BLaER1 (cell line): ENCODE measurements around the gene GARNL3.

ENCODE experiments used
- H3K27ac ChIP-seq: shearing (Covaris generic); formaldehyde crosslinking; 2 replicates; pipeline ENCODE4 v1.8.1; 2022
- H3K27me3 ChIP-seq: shearing (Covaris generic); formaldehyde crosslinking; 2 replicates; pipeline ENCODE4 v1.8.1; 2022
- H3K36me3 ChIP-seq: shearing (Covaris generic); formaldehyde crosslinking; 2 replicates; pipeline ENCODE4 v1.8.1; 2022
- H3K4me1 ChIP-seq: shearing (Covaris generic); formaldehyde crosslinking; 2 replicates; pipeline ENCODE4 v1.8.1; 2022
- H3K4me2 ChIP-seq: shearing (Covaris generic); formaldehyde crosslinking; 2 replicates; pipeline ENCODE4 v1.8.1; 2022
- H3K4me3 ChIP-seq: shearing (Covaris generic); formaldehyde crosslinking; 2 replicates; pipeline ENCODE4 v1.8.1; 2022
- H3K9ac ChIP-seq: shearing (Covaris generic); formaldehyde crosslinking; 2 replicates; pipeline ENCODE4 v1.8.1; 2022
- H3K9me3 ChIP-seq: shearing (Covaris generic); formaldehyde crosslinking; 2 replicates; pipeline ENCODE4 v1.8.1; 2022
- H4K20me1 ChIP-seq: shearing (Covaris generic); formaldehyde crosslinking; 2 replicates; pipeline ENCODE4 v1.8.1; 2022
- Cebpa-rat ChIP-seq: shearing (Covaris generic); IDR thresholded peaks from 2 replicates; pipeline ENCODE4 v1.8.1; 2022

Gene GARNL3

GRCh38 chr9:127318651-127319167, 54.1 kb downstream of the GARNL3 start:
- Histone ChIP-seq H3K9me3 (no peaks in the 10 kb centered on the region), H3K4me1 (no peaks in the 10 kb centered on the region), H4K20me1 (no peaks in the 10 kb centered on the region), H3K27me3 (no peaks in the 10 kb centered on the region), H3K36me3 (peaks cover 10% of the 10 kb centered on the region; the same call in 1 of the 2 replicates), H3K27ac (no peak overlapping the region), H3K4me2 (no peak overlapping the region), H3K4me3 (no peak overlapping the region), H3K9ac (no peak overlapping the region)
- TF ChIP-seq Cebpa-rat = no peak

- no peak overlapping the region for H3K27ac ChIP-seq
- no peaks in the 10 kb centered on the region for H3K9me3 ChIP-seq
- H3K4me3 ChIP-seq = no peak overlapping the region
- no peak overlapping the region for H3K4me2 ChIP-seq
- H3K27me3 ChIP-seq = no peaks in the 10 kb centered on the region
- no peaks in the 10 kb centered on the region for H4K20me1 ChIP-seq
- no peak overlapping the region for H3K9ac ChIP-seq
- H3K36me3 ChIP-seq = 0 out of 2 replicates have a peak, but pooled peaks cover 4% of the 10 kb centered on the region
- TF ChIP-seq Cebpa-rat = no peak
- no peaks in the 10 kb centered on the region for H3K4me1 ChIP-seq
These were observed 55.0 kb downstream of the GARNL3 start for GRCh38 chr9:127319366-127320114.

- no peak overlapping the region for H3K9ac ChIP-seq
- H3K36me3 ChIP-seq = 0 out of 2 replicates have a peak, but pooled peaks cover 4% of the 10 kb centered on the region
- TF ChIP-seq Cebpa-rat = no peak
- H3K4me2 ChIP-seq = no peak overlapping the region
- no peaks in the 10 kb centered on the region for H3K27me3 ChIP-seq
- no peak overlapping the region for H3K27ac ChIP-seq
- no peaks in the 10 kb centered on the region for H3K4me1 ChIP-seq
- no peaks in the 10 kb centered on the region for H4K20me1 ChIP-seq
- no peak overlapping the region for H3K4me3 ChIP-seq
- H3K9me3 ChIP-seq = no peaks in the 10 kb centered on the region
These were observed 55.5 kb downstream of the GARNL3 start for GRCh38 chr9:127320115-127320378.

DNA sequence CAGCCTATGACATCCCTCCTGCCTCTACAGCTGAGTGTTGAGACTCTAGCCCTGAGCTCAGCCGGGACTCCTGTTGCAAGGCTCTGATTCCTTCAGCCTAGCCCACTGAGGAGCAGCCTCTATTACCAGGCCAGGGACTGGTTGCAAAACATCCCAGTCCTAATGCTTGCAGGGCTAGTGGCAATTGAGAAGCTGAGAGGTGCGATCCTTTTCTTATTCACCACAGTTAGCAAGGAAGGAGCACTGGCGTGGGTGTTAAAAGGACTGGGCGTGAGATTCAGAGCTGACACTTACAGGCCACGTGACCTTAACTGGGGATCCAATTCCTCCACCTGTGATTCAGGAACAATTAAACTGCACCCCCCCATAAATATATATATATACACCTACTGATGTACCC, 58.8 kb downstream of the GARNL3 start:
- Histone ChIP-seq H4K20me1 (no peaks in the 10 kb centered on the region), H3K27me3 (no peaks in the 10 kb centered on the region), H3K4me1 (no peaks in the 10 kb centered on the region), H3K4me3 (no peak overlapping the region), H3K9me3 (no peaks in the 10 kb centered on the region), H3K36me3 (no peaks in the 10 kb centered on the region), H3K27ac (no peak overlapping the region), H3K9ac (no peak overlapping the region), H3K4me2 (no peak overlapping the region)
- no peak for TF ChIP-seq Cebpa-rat

- H3K27ac ChIP-seq = no peak overlapping the region
- no peak overlapping the region for H3K4me2 ChIP-seq
- H3K4me1 ChIP-seq = no peaks in the 10 kb centered on the region
- no peaks in the 10 kb centered on the region for H3K9me3 ChIP-seq
- TF ChIP-seq Cebpa-rat = no peak
- H3K9ac ChIP-seq = no peak overlapping the region
- H4K20me1 ChIP-seq = no peaks in the 10 kb centered on the region
- no peaks in the 10 kb centered on the region for H3K27me3 ChIP-seq
- no peak overlapping the region for H3K4me3 ChIP-seq
- H3K36me3 ChIP-seq = no peaks in the 10 kb centered on the region
These were observed 65.9 kb downstream of the GARNL3 start for GRCh38 chr9:127330501-127330900.

- Histone ChIP-seq H3K9me3 (no peaks in the 10 kb centered on the region), H4K20me1 (no peaks in the 10 kb centered on the region), H3K9ac (no peak overlapping the region), H3K36me3 (no peaks in the 10 kb centered on the region), H3K27ac (no peak overlapping the region), H3K4me3 (no peak overlapping the region), H3K4me1 (no peaks in the 10 kb centered on the region; the same call in 1 of the 2 replicates), H3K27me3 (no peaks in the 10 kb centered on the region), H3K4me2 (no peak overlapping the region)
- TF ChIP-seq Cebpa-rat = no peak
These were observed 68.9 kb downstream of the GARNL3 start for GRCh38 chr9:127333221-127334064.

DNA sequence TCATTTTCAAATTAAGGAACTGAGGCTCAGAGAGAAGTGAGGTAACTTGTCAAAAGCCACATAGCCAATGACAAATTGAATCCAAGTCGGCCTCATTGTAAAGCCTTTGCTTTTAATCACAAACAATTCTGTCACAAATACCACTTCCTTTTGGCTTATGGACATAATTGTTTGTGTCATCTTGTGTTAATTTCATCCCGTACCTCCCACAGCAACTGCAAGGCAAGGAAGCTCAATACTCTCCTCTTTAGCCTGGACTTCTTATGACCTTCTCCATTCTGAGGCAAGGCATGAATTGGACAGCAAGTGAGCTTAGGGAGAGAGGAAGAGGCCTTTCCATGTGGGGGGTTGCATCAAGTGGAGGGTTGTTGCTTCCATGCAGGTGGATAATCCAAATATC, 70.2 kb downstream of the GARNL3 start:
- H3K9ac ChIP-seq = no peak overlapping the region
- no peaks in the 10 kb centered on the region for H3K9me3 ChIP-seq
- no peaks in the 10 kb centered on the region for H3K27me3 ChIP-seq
- no peak overlapping the region for H3K4me2 ChIP-seq
- H3K36me3 ChIP-seq = 0 out of 2 replicates have a peak, but pooled peaks cover 1% of the 10 kb centered on the region
- H3K4me1 ChIP-seq = no peaks in the 10 kb centered on the region; the same call in 1 of the 2 replicates
- no peak overlapping the region for H3K4me3 ChIP-seq
- H3K27ac ChIP-seq = no peak overlapping the region
- no peaks in the 10 kb centered on the region for H4K20me1 ChIP-seq
- TF ChIP-seq Cebpa-rat = no peak

GRCh38 chr9:127336086-127336485, 71.5 kb downstream of the GARNL3 start:
- H3K4me2 ChIP-seq = no peak overlapping the region
- no peak for TF ChIP-seq Cebpa-rat
- H3K36me3 ChIP-seq = peaks cover 15% of the 10 kb centered on the region; the same call in 1 of the 2 replicates
- no peak overlapping the region for H3K9ac ChIP-seq
- H3K4me3 ChIP-seq = no peak overlapping the region
- no peaks in the 10 kb centered on the region; the same call in 1 of the 2 replicates for H3K4me1 ChIP-seq
- H3K27me3 ChIP-seq = no peaks in the 10 kb centered on the region
- H3K9me3 ChIP-seq = no peaks in the 10 kb centered on the region
- no peak overlapping the region for H3K27ac ChIP-seq
- H4K20me1 ChIP-seq = no peaks in the 10 kb centered on the region

- H3K27ac ChIP-seq = no peak overlapping the region
- no peaks in the 10 kb centered on the region for H4K20me1 ChIP-seq
- no peaks in the 10 kb centered on the region for H3K27me3 ChIP-seq
- no peaks in the 10 kb centered on the region; the same call in 1 of the 2 replicates for H3K4me1 ChIP-seq
- peaks cover 17% of the 10 kb centered on the region; the same call in 1 of the 2 replicates for H3K36me3 ChIP-seq
- H3K9me3 ChIP-seq = no peaks in the 10 kb centered on the region
- no peak overlapping the region for H3K9ac ChIP-seq
- TF ChIP-seq Cebpa-rat = no peak
- H3K4me3 ChIP-seq = no peak overlapping the region
- no peak overlapping the region for H3K4me2 ChIP-seq
These were observed 72.2 kb downstream of the GARNL3 start for GRCh38 chr9:127336506-127337352.
